PC-3 (cell line): ENCODE data around the gene SRGAP1.

Source experiments
- CTCF ChIP-seq: fragments of 300-600 bp; sonication (generic); conservative IDR thresholded peaks from 2 replicates; pipeline ENCODE4 v1.5.1; 2017; ENCODE audit warnings: antibody characterized with exemption, low read depth, mild to moderate bottlenecking, low read length
- EZH2 ChIP-seq: fragments of 300-600 bp; sonication (generic); IDR thresholded peaks from one replicate; pipeline ENCODE4 v1.6.1; 2017; ENCODE audit warnings: antibody characterized with exemption, mild to moderate bottlenecking, low read length; ENCODE audit not compliant: unreplicated experiment
- EZH2phosphoT487 ChIP-seq: fragments of 300-600 bp; sonication (generic); IDR thresholded peaks from 2 replicates; pipeline ENCODE4 v1.6.1; 2018; ENCODE audit warnings: mild to moderate bottlenecking, antibody characterized with exemption, low read length, borderline replicate concordance

- TF ChIP-seq CTCF (no peak), EZH2 (no peak), EZH2phosphoT487 (no peak)
Measured at GRCh38 chr12:63995512-63995911, 151.0 kb downstream of the SRGAP1 start.
